T-helper 22 cell (primary cell): ENCODE results near the gene SLC29A4.
A peak's percentile ranks its signal among the peaks of the same experiment; 100 is the strongest.
"Not testable (repeated sequence)": the region's sequence is repeated elsewhere in the genome, so short reads cannot be mapped to it uniquely, and the experiment has no call there.

Source experiments
- DNase-seq: peaks from one replicate; pipeline ENCODE4 v3.0.0-alpha.2; 2020; ENCODE audit warnings: low read depth

SLC29A4 gene

DNA sequence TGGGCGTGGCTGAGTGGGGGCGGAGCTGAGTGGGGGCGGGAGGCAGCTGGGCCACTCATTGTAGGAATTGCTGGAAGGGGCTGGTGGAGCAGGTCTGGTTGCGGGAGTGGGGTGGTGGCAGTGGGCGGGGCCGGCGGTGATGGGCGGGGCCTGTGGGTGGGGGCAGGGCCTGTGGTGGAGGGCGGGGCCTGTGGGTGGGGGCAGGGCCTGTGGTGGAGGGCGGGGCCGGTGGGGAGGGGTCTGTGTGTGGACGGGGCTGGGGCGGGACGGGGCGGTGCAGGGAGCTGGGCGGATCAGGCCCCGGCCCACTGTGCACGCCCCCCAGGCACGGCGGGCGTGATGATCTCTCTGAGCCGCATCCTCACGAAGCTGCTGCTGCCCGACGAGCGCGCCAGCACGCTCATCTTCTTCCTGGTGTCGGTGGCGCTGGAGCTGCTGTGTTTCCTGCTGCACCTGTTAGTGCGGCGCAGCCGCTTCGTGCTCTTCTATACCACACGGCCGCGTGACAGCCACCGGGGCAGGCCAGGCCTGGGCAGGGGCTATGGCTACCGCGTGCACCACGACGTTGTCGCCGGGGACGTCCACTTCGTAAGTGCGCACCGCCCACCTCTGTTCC is 14.0 kb downstream of the SLC29A4 start:
- peak; percentile 73 for DNase-seq

DNA sequence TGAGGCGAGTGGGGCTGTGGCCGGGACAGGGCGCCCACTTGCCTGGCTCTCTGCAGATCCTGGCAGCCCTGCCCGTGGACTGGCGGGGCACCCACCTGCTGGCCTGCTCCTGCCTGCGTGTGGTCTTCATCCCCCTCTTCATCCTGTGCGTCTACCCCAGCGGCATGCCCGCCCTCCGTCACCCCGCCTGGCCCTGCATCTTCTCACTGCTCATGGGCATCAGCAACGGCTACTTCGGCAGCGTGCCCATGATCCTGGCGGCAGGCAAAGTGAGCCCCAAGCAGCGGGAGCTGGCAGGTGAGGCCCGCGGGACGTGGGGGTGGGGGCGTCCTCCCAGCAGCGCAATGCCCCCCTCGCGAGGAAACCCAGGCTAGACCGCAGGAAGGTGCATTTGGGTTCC is 17.6 kb downstream of the SLC29A4 start:
- DNase-seq: no peak

DNA sequence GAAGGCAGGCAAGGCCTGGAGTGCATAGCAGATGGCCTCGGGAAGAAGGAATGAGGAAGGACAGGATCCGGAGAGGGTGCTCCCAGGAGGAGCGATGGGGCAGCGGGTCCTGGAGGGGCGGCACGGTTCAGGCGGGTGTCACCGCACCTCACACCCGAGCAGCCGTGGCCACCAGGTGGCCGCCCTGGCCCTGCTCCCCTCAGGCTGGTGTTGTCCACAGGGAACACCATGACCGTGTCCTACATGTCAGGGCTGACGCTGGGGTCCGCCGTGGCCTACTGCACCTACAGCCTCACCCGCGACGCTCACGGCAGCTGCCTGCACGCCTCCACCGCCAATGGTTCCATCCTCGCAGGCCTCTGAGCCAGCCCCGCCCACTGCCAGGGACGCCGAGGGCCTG is 19.8 kb downstream of the SLC29A4 start:
- DNase-seq: no peak

GRCh38 chr7:5303061-5303460 is 20.3 kb downstream of the SLC29A4 start:
- no peak for DNase-seq

GRCh38 chr7:5303591-5304505 is 21.1 kb downstream of the SLC29A4 start:
- DNase-seq: no peak

- DNase-seq: not testable (repeated sequence)
These were observed 22.3 kb downstream of the SLC29A4 start for GRCh38 chr7:5305050-5305449.

- DNase-seq: not testable (repeated sequence)
These were observed 24.7 kb downstream of the SLC29A4 start for GRCh38 chr7:5307221-5308142.

GRCh38 chr7:5309146-5309545 is 26.4 kb downstream of the SLC29A4 start:
- DNase-seq: no peak

DNA sequence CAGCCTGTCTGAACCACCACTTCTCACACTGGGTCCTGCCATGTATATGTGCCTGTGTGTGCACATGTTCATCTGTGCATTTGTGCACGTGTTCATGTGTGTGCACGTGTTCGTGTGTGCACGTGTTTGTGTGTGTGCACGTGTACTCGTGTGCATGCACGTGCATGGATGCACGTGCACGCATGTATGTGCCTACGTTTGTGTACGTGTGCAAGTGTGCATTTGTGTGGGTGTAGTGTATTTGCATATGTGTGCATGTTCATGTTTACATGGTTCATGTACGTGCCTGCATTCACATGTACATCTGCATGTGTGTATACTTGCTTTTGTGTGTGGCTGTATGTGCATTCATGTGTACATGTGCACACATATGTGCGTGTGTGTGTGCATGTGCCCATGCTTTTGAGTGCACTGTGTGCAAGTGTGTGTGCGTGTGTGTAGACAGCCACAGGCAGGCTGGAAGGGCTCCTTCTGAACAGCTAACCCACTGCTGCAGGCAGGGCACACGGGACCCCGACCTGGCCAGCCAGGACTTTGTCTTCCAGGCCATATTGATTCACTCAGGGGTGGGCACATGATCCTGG is 28.2 kb downstream of the SLC29A4 start:
- DNase-seq: no peak

GRCh38 chr7:5312276-5313070 is 29.7 kb downstream of the SLC29A4 start:
- DNase-seq: not testable (repeated sequence)

DNA sequence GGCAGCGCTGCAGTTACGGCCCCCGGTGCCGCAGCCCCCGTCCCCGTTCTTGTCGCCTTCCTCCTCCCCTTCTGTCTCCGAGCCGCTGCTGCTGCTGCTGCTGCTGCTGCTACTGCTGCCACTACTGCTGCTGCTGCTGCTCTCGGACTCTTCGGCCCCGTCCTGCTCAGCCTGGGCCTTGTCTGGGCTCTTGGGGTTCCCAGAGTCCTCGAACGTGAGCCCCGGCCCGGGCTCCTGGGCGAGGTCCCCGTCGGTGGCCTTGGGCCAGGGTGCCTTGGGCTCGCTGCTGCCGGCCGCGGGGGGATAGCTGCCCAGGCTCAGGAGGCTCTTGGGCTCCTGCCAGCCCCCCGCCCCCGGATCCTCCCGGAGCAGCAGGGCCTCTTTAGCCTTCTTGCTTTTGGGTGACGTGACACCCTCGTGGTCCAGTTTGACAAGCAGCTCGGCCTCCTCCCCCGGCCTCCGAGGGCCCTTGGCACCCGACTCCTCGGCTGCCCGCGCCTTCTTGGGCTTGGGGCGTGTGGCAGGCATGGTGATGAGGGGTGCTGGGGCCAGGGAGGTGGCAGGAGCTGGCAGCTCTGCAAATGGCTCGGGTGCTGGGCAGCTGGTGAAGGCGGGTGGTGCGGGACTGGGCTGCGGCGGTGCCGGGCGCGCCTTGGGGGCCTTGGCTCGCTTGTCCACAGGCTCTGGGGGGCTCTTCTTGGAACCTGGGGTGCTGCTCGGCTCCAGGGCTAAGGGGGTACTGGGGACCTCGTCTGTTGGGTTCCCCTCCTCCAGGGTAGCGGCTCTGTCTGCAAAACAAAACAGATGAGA is 30.5 kb downstream of the SLC29A4 start:
- not testable (repeated sequence) for DNase-seq

DNA sequence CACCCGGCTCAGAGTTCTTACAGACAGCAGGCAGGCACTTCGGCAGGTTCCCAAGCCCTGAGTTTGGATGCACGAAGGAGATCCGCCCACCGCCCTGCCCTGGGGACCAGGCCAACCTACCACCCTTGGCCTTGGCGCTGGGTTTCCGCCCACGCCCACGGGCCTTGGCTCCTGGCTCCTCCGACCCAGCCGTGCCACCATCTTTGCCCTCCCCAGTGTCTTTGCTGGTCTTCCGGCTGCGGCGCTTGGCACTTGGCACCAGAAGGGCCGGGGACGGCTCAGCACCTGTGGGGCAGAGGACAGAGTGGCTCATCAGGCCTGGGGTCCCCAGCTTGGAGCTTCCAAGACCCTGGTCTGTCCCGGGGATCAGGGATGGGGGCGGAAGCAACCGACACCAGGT is 32.1 kb downstream of the SLC29A4 start:
- DNase-seq: no peak

DNA sequence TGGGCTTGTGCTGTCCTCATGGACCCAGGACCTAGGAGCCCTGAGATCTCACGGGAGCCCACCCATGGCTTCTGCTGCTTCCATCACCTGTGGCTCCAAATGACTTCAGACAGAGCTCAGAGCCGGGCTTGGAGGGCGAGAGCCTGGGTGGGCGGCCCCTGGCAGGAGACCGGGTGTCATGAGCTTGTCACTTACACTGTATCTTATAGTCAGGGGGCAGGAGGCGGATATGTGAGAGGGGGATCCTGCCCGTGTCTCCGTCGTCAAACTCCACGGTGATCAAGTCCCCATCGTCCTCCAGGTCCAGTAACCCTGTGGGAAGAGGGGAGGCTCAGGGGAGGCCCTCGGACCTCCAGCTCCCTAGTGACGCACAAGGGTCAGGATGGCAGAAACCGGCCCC is 33.0 kb downstream of the SLC29A4 start:
- DNase-seq: no peak

- DNase-seq: not testable (repeated sequence)
These were observed 35.9 kb downstream of the SLC29A4 start for GRCh38 chr7:5318613-5319012.

DNA sequence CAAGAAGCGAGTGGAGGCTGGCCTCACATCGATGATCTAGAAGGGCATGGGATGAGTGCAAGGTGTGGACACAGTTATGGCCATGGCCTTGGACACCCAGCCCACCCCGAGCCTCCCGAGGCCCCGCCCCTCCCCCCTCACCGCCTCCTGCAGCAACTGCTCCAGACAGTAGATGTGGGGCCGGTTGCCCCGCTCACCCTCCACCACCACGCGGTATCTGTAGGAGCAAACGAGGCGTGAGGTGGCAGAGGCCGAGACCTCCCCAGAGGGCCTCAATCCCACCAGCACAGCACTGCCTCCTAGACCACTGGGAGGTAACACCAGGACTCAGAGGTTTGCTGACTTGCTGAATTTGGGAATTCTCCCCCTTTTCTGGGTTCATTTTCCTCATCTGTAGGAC is 37.6 kb downstream of the SLC29A4 start:
- no peak for DNase-seq

DNA sequence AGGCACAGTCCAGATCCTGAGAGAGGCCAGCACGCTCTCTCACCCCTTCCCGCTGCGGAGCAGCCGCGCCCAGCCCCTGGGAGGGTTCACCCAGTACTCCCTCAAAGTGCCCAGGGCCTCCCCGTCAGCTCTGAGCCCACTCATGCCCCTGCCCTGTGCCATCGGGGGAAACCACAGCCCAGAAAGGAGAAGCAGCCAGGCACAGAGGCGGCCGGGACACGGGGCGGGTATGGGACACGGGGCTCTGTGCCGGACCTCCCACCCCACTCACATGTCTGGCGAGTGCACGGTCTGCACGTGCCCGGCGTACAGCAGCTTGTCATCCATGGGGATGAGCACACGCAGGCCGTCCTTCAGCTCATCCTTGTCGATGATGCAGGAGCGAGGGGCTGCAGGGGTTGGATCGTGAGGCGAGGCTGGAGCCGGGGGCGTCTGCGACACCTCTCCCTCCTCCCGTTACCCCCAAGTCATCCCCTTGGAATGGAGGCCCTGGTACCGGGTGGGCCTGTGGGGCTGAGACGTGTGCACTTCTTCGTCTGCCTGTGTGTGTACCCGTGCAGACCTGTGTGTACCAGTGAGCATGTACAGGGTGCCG is 38.2 kb downstream of the SLC29A4 start:
- DNase-seq: no peak

DNA sequence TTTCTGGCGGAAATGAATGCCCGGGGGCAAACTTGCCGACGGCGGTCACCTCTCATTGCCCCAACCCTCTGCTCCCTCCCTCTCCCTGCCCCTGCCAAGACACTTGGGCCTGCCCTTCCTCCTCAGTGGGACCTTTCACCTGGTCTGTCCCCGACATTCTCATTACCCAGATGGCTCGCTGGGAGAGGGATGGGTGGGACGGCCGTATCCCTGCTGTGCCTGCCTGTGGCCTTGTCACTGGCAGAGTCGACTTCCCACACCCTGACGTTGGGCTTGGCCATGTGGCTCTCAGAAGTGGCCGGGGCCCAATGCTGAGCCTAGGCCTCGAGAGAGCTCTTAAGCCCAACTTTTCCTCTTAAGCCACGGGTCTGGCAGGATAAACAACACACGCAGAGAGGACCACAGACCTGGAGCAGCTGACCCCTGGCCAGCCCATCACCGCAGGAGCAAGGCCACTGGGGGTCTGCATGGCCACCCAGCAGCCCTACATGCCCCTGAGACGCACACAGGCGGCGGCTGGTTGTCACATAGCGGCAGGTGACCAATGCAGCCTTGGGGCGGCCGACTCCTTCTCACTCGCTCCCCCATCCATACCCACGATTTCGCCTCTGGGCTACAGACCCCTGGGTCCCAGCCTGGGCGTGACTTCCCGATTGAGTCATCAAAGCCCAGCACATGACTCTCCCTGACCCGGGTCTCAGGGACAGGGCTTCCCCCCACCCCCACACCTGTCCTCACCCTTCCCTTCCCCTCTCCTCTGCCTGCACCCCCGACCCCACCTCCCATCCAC is 40.1 kb downstream of the SLC29A4 start:
- DNase-seq: no peak

GRCh38 chr7:5323800-5324781 is 41.3 kb downstream of the SLC29A4 start:
- DNase-seq: not testable (repeated sequence)
